GM23338 (cell line): Measurements from ENCODE around the gene IL19. TPM values are rescaled to one million over a fixed set of nuclear protein-coding genes. Genes with fewer than 3 reads are reported as not detected.

ENCODE experiments used
- ATAC-seq: fragments of 200-7000 bp; cut with Tn5 transposase; 3 replicates; pipeline ENCODE4 v1.9.1; 2020
- DNase-seq: peaks from one replicate; pipeline ENCODE4 v3.0.0-alpha.2; 2015; ENCODE audit warnings: low spot score
- H2AFZ ChIP-seq: fragments of 200-600 bp; sonication (generic); 2 replicates; pipeline ENCODE4 v1.8.0; 2016; ENCODE audit warnings: antibody characterized with exemption, mild to moderate bottlenecking, moderate library complexity
- H3F3A ChIP-seq: fragments of 200-600 bp; sonication (generic); replicated peaks from 2 replicates; pipeline ENCODE4 v1.8.0; 2017; ENCODE audit warnings: antibody characterized with exemption, mixed run types, low read depth
- H3K27ac ChIP-seq: fragments of 200-600 bp; sonication (generic); 2 replicates; pipeline ENCODE4 v1.6.1; 2016; ENCODE audit warnings: low read depth
- H3K27me3 ChIP-seq: fragments of 200-600 bp; sonication (generic); 2 replicates; pipeline ENCODE4 v1.8.0; 2016; ENCODE audit warnings: mild to moderate bottlenecking, mixed run types, moderate library complexity; ENCODE audit not compliant: insufficient read depth
- H3K36me3 ChIP-seq: fragments of 200-600 bp; sonication (generic); 2 replicates; pipeline ENCODE4 v1.8.0; 2016; ENCODE audit warnings: mild to moderate bottlenecking; ENCODE audit not compliant: insufficient read depth
- H3K4me1 ChIP-seq: fragments of 200-600 bp; sonication (generic); 2 replicates; pipeline ENCODE4 v1.8.0; 2016; ENCODE audit warnings: mild to moderate bottlenecking, moderate library complexity; ENCODE audit not compliant: insufficient read depth
- H3K4me2 ChIP-seq: fragments of 200-600 bp; sonication (generic); 2 replicates; pipeline ENCODE4 v1.7.1; 2017; ENCODE audit warnings: mixed run types
- H3K4me3 ChIP-seq: fragments of 200-600 bp; sonication (generic); 2 replicates; pipeline ENCODE4 v1.6.1; 2016; ENCODE audit warnings: mixed run types
- H3K79me2 ChIP-seq: fragments of 200-600 bp; sonication (generic); replicated peaks from 2 replicates; pipeline ENCODE4 v1.8.0; 2017; ENCODE audit warnings: mild to moderate bottlenecking; ENCODE audit not compliant: insufficient read depth
- H3K9me2 ChIP-seq: fragments of 200-600 bp; sonication (generic); 2 replicates; pipeline ENCODE4 v1.8.0; 2017; ENCODE audit not compliant: insufficient read depth
- H4K20me1 ChIP-seq: fragments of 200-600 bp; sonication (generic); replicated peaks from 2 replicates; pipeline ENCODE4 v1.8.0; 2017; ENCODE audit warnings: mild to moderate bottlenecking; ENCODE audit not compliant: insufficient read depth
- H3K27ac Mint-ChIP-seq: 2 replicates; pipeline ENCODE4 v1.8.0; 2020; ENCODE audit warnings: inconsistent platforms, mild to moderate bottlenecking, moderate library complexity, mixed read lengths
- H3K27me3 Mint-ChIP-seq: 3 replicates; pipeline ENCODE4 v1.8.0; 2022; ENCODE audit warnings: low read depth, mild to moderate bottlenecking, moderate library complexity, mixed read lengths, inconsistent platforms; ENCODE audit not compliant: insufficient read depth, poor library complexity
- H3K36me3 Mint-ChIP-seq: 3 replicates; pipeline ENCODE4 v1.8.0; 2021; ENCODE audit warnings: low read depth, mild to moderate bottlenecking, inconsistent platforms, moderate library complexity, mixed read lengths
- H3K4me1 Mint-ChIP-seq: 3 replicates; pipeline ENCODE4 v1.8.0; 2020; ENCODE audit warnings: mild to moderate bottlenecking, inconsistent platforms, mixed read lengths
- H3K4me3 Mint-ChIP-seq: 3 replicates; pipeline ENCODE4 v1.8.0; 2021; ENCODE audit warnings: moderate library complexity, mild to moderate bottlenecking, inconsistent platforms, mixed read lengths
- H3K9me3 Mint-ChIP-seq: 3 replicates; pipeline ENCODE4 v1.8.0; 2020; ENCODE audit warnings: moderate library complexity, mild to moderate bottlenecking, inconsistent platforms, mixed read lengths
- CREB1 ChIP-seq: fragments of 250-450 bp; sonication (Bioruptor Pico); IDR thresholded peaks from 2 replicates; pipeline ENCODE4 v1.5.0; 2020; ENCODE audit warnings: low read depth, mild to moderate bottlenecking, moderate library complexity
- ETS1 ChIP-seq: IDR thresholded peaks from 2 replicates; pipeline ENCODE4 v1.6.1; 2016; ENCODE audit warnings: antibody characterized with exemption
- EZH2 ChIP-seq: fragments of 200-600 bp; sonication (generic); IDR thresholded peaks from one replicate; pipeline ENCODE4 v1.8.0; 2017; ENCODE audit warnings: antibody characterized with exemption, mild to moderate bottlenecking, low read depth; ENCODE audit not compliant: unreplicated experiment
- EZH2phosphoT487 ChIP-seq: fragments of 200-600 bp; sonication (generic); IDR thresholded peaks from one replicate; pipeline ENCODE4 v1.8.1; 2018; ENCODE audit warnings: antibody characterized with exemption; ENCODE audit not compliant: unreplicated experiment
- POLR2AphosphoS5 ChIP-seq: IDR thresholded peaks from 2 replicates; pipeline ENCODE4 v1.6.1; 2016; ENCODE audit warnings: antibody characterized with exemption, low read depth
- REST ChIP-seq: IDR thresholded peaks from one replicate; pipeline ENCODE4 v1.6.1; 2018; ENCODE audit warnings: antibody characterized with exemption; ENCODE audit not compliant: unreplicated experiment
- ZNF114 ChIP-seq: fragments of 250-450 bp; sonication (Bioruptor Pico); IDR thresholded peaks from 2 replicates; pipeline ENCODE4 v1.5.0; 2020; ENCODE audit warnings: mild to moderate bottlenecking, moderate library complexity
- ZNF462 ChIP-seq: fragments of 250-450 bp; sonication (Bioruptor Pico); IDR thresholded peaks from 2 replicates; pipeline ENCODE4 v1.5.0; 2020; ENCODE audit warnings: mild to moderate bottlenecking, moderate library complexity
- polyA plus RNA-seq: library from polyadenylated mRNA; unstranded; fragments of >200 nt; fragmentation: Nextera tagmentation; extraction: Ambion mirVana; gene quantifications from 2 replicates; pipeline ENCODE4 v1.2.1, GENCODE V29; 2016
- total RNA-seq: library from RNA; depleted of rRNA; stranded (reverse); fragments of >200 nt; shearing (Covaris generic); gene quantifications from 2 replicates; pipeline ENCODE4 v1.2.3, GENCODE V29; 2014

Gene IL19
- total and polyA plus RNA-seq, 2 experiments from 2014 or later, result not detected

- H3K27me3 ChIP-seq, result no peaks in the 10 kb centered on the region
- H3K27ac Mint-ChIP-seq, result no peak overlapping the region
- no peak overlapping the region for H3K4me3 ChIP-seq
- H3K4me1 ChIP-seq, result peaks cover 9% of the 10 kb centered on the region
- H3K9me2 ChIP-seq, result no peaks in the 10 kb centered on the region
- peak overlapping the region; percentile 60 for H2AFZ ChIP-seq
- H3F3A ChIP-seq, result no peaks in the 10 kb centered on the region
- no peak overlapping the region for H3K27ac ChIP-seq
- ATAC-seq, result no peak
- no peaks in the 10 kb centered on the region for H3K36me3 Mint-ChIP-seq
- DNase-seq, result no peak
- no peak for TF ChIP-seq POLR2AphosphoS5
- H3K36me3 ChIP-seq, result no peaks in the 10 kb centered on the region
- no peaks in the 10 kb centered on the region for H4K20me1 ChIP-seq
- peaks cover 3% of the 10 kb centered on the region; the same call in 1 of the 3 replicates for H3K9me3 Mint-ChIP-seq
- no peak overlapping the region for H3K4me3 Mint-ChIP-seq
- H3K4me2 ChIP-seq, result no peak overlapping the region
- peaks cover 9% of the 10 kb centered on the region for H3K4me1 Mint-ChIP-seq
- H3K79me2 ChIP-seq, result no peaks in the 10 kb centered on the region
- H3K27me3 Mint-ChIP-seq, result no peaks in the 10 kb centered on the region
Measured at GRCh38 chr1:206885341-206886060, 114.9 kb downstream of the IL19 start.

- H3K4me1 ChIP-seq, result peaks cover 18% of the 10 kb centered on the region
- no peak overlapping the region for H3K4me2 ChIP-seq
- no peak for ATAC-seq
- TF ChIP-seq ETS1 (no peak), ZNF462 (CRISPR knock-in tag) (no peak), EZH2phosphoT487 (no peak), REST (no peak), ZNF114 (CRISPR knock-in tag) (no peak), EZH2 (no peak), CREB1 (CRISPR knock-in tag) (no peak), POLR2AphosphoS5 (no peak)
Measured at GRCh38 chr1:206886831-206887230, 116.3 kb downstream of the IL19 start.

More at GRCh38 chr1:206886831-206887230, 116.3 kb downstream of the IL19 start:
- Histone ChIP-seq H3K27ac (no peak overlapping the region), H3K4me3 (no peak overlapping the region), H3K79me2 (no peaks in the 10 kb centered on the region), H3K27me3 (no peaks in the 10 kb centered on the region), H3K9me2 (0 out of 2 replicates have a peak, but pooled peaks cover 4% of the 10 kb centered on the region), H2AFZ (no peak overlapping the region), H3K36me3 (no peaks in the 10 kb centered on the region; the same call in 1 of the 2 replicates), H4K20me1 (no peaks in the 10 kb centered on the region), H3F3A (no peaks in the 10 kb centered on the region)
- H3K9me3 Mint-ChIP-seq, result peaks cover under 1% of the 10 kb centered on the region; the same call in 1 of the 3 replicates
- no peak overlapping the region for H3K4me3 Mint-ChIP-seq
- H3K27ac Mint-ChIP-seq, result no peak overlapping the region
- DNase-seq, result no peak
- no peaks in the 10 kb centered on the region for H3K36me3 Mint-ChIP-seq
- no peaks in the 10 kb centered on the region for H3K27me3 Mint-ChIP-seq
- peaks cover 17% of the 10 kb centered on the region for H3K4me1 Mint-ChIP-seq
